ENCODE results near the gene ZNF578.
"Not testable (repeated sequence)": the region's sequence is repeated elsewhere in the genome, so short reads cannot be mapped to it uniquely, and the experiment has no call there.

Gene ZNF578

GRCh38 chr19:52518646-52519045, 65.3 kb downstream of the ZNF578 start:
- no peak for DNase-seq

DNA sequence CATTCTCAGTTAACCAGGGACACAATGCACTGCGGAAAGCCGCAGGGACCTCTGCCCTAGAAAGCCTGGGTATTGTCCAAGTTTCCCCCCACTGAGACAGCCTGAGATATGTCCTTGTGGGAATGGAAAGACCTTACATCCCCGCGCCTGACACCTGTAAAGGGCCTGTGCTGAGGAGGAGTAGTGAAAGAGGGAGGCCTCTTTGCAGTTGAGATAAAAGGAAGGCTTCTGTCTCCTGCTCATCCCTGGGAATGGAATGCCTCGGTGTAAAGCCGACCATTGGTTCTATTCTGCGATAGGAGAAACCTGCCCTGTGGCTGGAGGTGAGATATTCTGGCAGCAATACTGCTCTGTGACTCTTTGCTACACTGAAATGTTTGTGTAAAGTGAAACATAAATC, 65.8 kb downstream of the ZNF578 start:
- not testable (repeated sequence) for DNase-seq

DNA sequence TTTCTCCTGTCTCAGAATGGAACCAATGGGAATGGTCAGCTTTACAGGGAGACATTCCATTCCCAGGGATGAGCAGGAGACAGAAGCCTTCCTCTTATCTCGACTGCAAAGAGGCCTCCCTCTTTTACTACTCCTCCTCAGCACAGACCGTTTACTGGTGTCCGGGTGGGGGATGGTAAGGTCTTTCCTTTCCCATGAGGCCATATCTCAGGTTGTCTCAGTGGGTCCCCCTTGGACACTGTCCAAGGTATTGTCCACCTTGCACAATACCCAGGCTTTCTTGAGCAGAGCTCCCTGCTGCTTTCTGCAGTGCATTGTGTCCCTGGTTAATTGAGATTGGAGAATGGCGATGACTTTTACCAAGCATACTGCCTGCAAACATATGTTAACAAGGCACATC, 66.7 kb downstream of the ZNF578 start:
- DNase-seq, result no peak

- no peak for DNase-seq
Observed at GRCh38 chr19:52522551-52522950, 69.2 kb downstream of the ZNF578 start.

GRCh38 chr19:52524086-52524485, 70.7 kb downstream of the ZNF578 start:
- no peak for DNase-seq

DNA sequence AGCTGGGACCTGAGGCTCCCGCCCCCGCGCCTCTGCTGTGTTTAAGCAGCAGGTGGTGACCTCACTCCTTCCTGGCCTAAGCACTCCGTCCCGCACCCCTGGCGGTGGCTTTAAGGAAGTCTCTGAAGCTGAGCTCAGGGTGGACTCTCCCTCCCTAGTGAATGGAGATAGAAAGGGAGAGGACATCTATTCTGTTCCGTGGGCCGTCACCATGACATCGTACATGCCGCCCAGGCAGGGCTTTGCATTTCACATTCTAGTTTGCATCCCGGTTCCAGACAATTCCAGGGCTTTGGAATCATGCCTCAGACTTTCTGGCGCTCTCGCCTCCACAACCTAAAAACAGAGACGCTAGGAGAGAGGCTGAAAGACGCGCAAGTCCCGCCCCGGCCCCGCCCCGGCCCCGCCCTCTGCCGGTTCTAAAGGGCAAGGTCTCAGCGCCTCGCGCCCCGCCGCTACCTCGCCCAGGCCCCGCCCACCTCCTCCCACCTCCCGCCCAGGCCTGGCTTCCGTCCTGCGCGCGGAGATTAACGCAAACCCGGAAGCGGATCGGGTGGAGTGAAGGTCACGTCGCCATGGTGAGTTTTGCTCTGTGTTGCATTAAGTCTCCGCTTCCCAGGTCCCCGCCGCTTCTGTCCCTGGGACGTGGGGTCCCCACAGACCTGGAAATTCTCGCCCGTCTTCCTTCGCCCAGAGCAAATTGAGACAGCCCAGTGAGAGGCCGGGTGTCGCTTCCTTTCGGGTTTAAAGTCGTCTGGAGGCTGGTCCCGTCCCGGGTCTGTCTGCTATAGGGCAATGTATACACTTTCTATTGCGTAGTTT, 74.0 kb downstream of the ZNF578 start, which contains the start of gene ZNF808:
TSS of gene ZNF808 (plus strand) at position 535 of the 822 bp plus-strand sequence. CDS start 15,617 bp downstream, outside the sequence.
- DNase-seq, result peak; percentile 98

DNA sequence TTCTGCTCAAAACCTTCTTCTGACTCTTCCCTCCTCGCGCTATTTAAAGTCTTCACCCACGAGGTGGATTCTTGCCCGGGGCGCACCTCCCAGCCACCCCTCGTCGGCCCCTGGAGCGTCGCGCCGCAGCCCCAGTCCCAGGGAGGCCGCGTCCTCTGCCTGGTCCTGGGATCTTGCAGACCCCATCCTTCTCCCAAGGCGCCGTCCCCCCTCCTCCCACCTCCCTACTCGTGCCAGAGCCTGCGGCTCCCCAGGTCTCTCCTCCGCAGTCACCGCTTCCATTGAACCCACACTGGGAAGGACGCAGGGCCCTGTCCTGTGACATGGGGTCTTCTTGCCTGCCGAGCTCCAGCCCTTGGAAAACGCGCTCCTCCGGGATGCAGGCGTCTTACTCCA, 74.6 kb downstream of the ZNF578 start:
- DNase-seq, result no peak

- DNase-seq, result no peak
Observed at GRCh38 chr19:52532480-52532879, 79.1 kb downstream of the ZNF578 start.

DNA sequence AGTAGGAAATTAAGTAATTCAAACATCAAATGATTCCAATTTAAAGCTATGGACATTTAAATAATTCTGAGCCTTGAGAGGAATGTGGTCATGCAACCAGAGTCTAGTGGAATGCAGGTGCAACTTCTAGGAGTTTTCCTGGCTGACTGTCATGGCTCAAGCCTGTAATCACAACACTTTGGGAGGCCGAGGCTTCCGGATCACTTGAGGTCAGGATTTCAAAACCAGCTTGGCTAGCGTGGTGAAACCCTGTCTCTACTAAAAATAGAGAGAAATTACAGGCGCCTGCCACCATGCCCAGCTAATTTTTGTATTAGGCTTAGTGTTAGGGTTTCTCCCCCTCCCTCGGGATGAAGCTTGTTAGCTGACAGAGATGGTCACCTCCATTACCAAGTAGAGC, 80.5 kb downstream of the ZNF578 start:
- no peak for DNase-seq

- peak; percentile 11 for DNase-seq
Observed at GRCh38 chr19:52535385-52535770, 82.0 kb downstream of the ZNF578 start.

- DNase-seq, result peak; percentile 94
Observed at GRCh38 chr19:52535771-52536447, 82.6 kb downstream of the ZNF578 start.

DNA sequence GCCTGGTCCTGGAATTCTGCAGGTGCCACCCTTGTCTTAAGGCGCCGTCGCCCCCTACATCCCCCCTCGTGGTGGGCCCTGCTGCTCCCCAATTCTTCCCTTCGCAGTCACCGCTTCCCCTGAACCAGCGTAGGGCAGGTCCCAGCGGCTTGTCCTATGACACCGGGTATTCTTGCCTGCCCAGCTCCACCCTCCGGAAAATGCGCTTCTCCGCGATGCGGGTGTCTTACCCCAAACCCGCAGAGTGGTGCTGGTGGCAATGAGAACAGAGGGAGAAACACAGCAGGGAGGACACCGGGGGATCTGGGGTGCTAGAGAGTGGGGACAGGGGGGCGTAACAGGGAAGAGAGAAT, 83.1 kb downstream of the ZNF578 start:
- DNase-seq, result peak; percentile 30

GRCh38 chr19:52538815-52539214, 85.5 kb downstream of the ZNF578 start:
- not testable (repeated sequence) for DNase-seq

- not testable (repeated sequence) for DNase-seq
Observed at GRCh38 chr19:52541176-52541575, 87.8 kb downstream of the ZNF578 start.

DNA sequence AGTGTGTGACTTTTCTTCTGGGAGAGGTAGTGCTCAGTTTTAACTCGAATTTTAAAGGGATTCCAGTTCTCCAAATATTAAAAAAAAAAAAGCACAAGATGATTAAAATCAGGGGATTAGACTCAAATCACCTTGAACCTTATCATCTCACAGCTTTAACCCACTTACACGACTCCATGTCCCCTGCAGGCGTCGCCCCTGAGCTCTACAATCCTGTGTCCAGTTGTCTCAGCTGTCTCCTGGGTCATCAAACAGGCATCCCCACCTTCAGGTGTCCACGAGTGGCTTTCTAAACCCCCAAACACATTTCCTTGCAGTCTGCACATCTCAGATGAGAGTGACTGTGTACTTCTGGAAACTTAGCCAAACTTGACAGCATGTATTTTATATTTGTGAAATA, 88.3 kb downstream of the ZNF578 start:
- DNase-seq, result no peak

GRCh38 chr19:52542541-52542940, 89.2 kb downstream of the ZNF578 start:
- DNase-seq, result not testable (repeated sequence)

- no peak for DNase-seq
Observed at GRCh38 chr19:52542984-52543664, 89.8 kb downstream of the ZNF578 start.

- DNase-seq, result no peak
Observed at GRCh38 chr19:52554216-52554971, 101.0 kb downstream of the ZNF578 start.

- no peak for DNase-seq
Observed at GRCh38 chr19:52557231-52557995, 104.1 kb downstream of the ZNF578 start.

GRCh38 chr19:52558732-52559445, 105.5 kb downstream of the ZNF578 start:
- not testable (repeated sequence) for DNase-seq

DNA sequence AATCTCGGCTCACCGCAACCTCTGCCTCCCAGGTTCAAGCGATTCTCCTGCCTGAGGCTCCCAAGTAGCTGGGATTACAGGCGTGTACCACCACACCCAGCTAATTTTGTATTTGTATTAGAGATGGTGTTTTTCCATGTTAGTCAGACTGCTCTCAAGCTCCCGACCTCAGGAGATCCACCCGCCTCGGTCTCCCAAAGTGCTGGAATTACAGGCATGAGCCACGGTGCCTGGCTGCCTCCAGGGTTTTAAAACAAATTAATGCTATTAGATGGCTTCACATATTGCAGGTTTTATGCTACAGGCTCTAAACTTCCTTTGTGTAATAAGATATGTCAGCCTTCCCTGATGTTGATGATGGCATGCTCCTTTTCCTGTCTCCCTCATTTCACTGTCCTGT, 108.3 kb downstream of the ZNF578 start:
- DNase-seq, result not testable (repeated sequence)

All from stimulated activated CD4-positive, alpha-beta T cell treated with anti-CD3 and anti-CD28 coated beads, Interleukin-4, amount 100 ng/mL, for 1 hour (primary cell).